ENCODE data around the gene VWA8.

GRCh38 chr13:41682001-41682400 lies 278.9 kb downstream of the VWA8 start:
- TF ChIP-seq CTCF (IDR thresholded peaks at IDR 0.05) = no peak
- TF ChIP-seq POLR2A (IDR thresholded peaks at IDR 0.05) = no peak
- no peak for TF ChIP-seq POLR2AphosphoS5 (IDR thresholded peaks at IDR 0.05)

All from breast epithelium (tissue), 3 donors.